Motor neuron (in vitro differentiated cells): ENCODE data around the gene HTR4. TPM values are rescaled to one million over a fixed set of nuclear protein-coding genes. Genes with fewer than 3 reads are reported as not detected.
A peak's percentile ranks its signal among the peaks of the same experiment; 100 is the strongest.

Experiments used
- ATAC-seq, 8 experiments: fragments of 200-7000 bp; cut with Tn5 transposase; replicated peaks in 6 of 8; 2 replicates each; pipeline ENCODE4 v1.8.0; 2021; ENCODE audit warnings: mild to moderate bottlenecking in 8 of 8, moderate library complexity in 8 of 8
- H3K27ac ChIP-seq, 2 donors: fragments of 250-450 bp; sonication (Bioruptor Pico); 2 replicates each; pipeline ENCODE4 v1.9.0; 2021; ENCODE audit warnings: antibody characterized with exemption in 2 of 2, mild to moderate bottlenecking in 2 of 2, moderate library complexity in 1 of 2
- H3K4me1 ChIP-seq, 2 donors: fragments of 250-450 bp; sonication (Bioruptor Pico); replicated peaks in 1 of 2; 2 replicates each; pipeline ENCODE4 v1.6.1; 2021; ENCODE audit warnings: antibody characterized with exemption in 2 of 2, mild to moderate bottlenecking in 2 of 2, moderate library complexity in 1 of 2
- H3K4me3 ChIP-seq, 5 donors: fragments of 250-450 bp; sonication (Bioruptor Pico); 2 replicates each; pipeline ENCODE4 v1.9.0; 2021; ENCODE audit warnings: antibody characterized with exemption in 5 of 5, mild to moderate bottlenecking in 5 of 5, moderate library complexity in 4 of 5
- WGBS, 10 experiments: fragments of 450-650 bp; shearing (Covaris generic); methylation state at CpG; one replicate each; pipeline ENCODE4 v1.0.0; 2022; 5-methylcytosine and 5-hydroxymethylcytosine counted together
- in situ Hi-C, 9 experiments: fragments of 400-800 bp; cut with MboI; loops; one replicate each; pipeline ENCODE4 v1.15.0; 2021; ENCODE audit warnings: low sequenced_read_pairs in 9 of 9, low pct_unique_long_range_greater_than_20kb in 2 of 9; ENCODE audit not compliant: unreplicated experiment in 9 of 9
- total RNA-seq, 8 experiments: library from RNA; unstranded; fragments of 300-600 nt; gene quantifications; 2 replicates each; pipeline versions ENCODE4 v1.2.3 to v1.2.4, GENCODE V29; 2022

HTR4 gene
- under 1 TPM in 6 of 8 experiments, not detected in 2; 0.13 to 0.81 (median 0.19) TPM for total RNA-seq

- peak in 5 of 8 experiments; percentile 19 to 65 (median 30) for ATAC-seq
- H3K4me3 ChIP-seq = peak within 1 kb of the TSS; percentile 11 to 31 (median 14)
- in situ Hi-C loops = no loop called here
- WGBS, 10 experiments = 0 to 100% (median 20%) methylated on average over 1 of the region's 72 CpGs; no CpG with 5 or more reads in 2 of the 10 experiments
- no peak within 1 kb of the TSS for H3K27ac ChIP-seq
- no peaks in the 10 kb centered on the region for H3K4me1 ChIP-seq
Observed at GRCh38 chr5:148653836-148654781, at the start of gene HTR4. TSS of gene HTR4 (minus strand) at chr5:148654527. CDS start at chr5:148637014, 17,513 bp downstream.

DNA sequence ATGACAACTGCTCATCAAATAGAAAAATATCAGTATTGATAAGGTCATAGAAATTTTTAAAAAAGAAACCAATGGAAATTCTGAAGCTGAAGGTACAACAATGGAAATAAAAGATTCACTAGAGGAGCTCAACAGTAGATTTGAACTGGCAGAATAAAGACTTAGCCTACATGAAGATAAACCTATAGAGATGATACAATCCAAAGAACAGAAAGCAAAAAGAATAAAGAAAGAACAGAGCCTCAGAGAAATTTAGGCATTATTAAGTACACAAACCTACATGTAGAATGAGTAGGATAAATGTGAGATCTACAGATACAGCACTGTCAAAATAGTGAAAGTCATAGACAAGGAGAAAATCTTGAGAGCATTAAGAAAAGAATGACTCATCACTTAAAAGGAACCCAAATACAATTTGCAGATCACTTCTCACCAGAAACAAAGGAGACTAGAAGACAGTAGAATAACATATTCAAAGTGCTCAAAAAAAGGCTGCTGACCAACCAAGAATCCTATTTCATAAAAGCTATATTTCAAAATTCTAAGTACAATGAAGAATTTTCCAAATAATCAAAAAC is 47.8 kb upstream of the HTR4 start:
- in situ Hi-C loops = loop anchor here in 2 of 9 experiments (25.0 kb wide), 1 partner anchor 515 kb away; no protein-coding TSS in a partner anchor
- Histone ChIP-seq H3K4me3 (no peak overlapping the region), H3K27ac (no peak overlapping the region), H3K4me1 (no peaks in the 10 kb centered on the region)
- ATAC-seq = peak in 1 of 8 experiments; percentile 20

DNA sequence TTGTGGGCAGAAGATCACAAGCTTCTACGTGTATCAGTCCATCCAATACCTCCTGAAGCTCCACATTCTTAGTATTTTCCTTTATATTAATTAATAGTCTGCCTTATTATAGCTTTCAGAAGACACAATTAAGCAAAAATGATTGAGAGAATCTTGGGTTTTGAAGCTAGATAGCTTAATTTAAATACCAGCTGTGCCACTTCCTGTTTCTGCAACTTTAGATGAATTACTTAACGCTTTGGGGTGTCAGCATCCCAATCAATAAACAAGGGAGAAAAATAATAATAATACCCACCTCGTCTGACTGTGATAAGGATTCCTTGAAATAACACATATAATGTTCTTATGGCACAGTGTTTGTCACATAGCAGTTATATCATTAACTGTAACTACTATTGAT is 44.7 kb upstream of the HTR4 start:
- ATAC-seq = no peak
- no peak overlapping the region for H3K27ac ChIP-seq
- no peak overlapping the region for H3K4me3 ChIP-seq
- no peaks in the 10 kb centered on the region for H3K4me1 ChIP-seq
- 0 to 83% (median 43%) methylated on average over 1 to 3 of the region's 3 CpGs; no CpG with 5 or more reads in 3 of the 10 experiments for WGBS, 10 experiments
- in situ Hi-C loops = loop anchor here in 1 of 9 experiments (25.0 kb wide), 1 partner anchor 237 kb away; no protein-coding TSS in a partner anchor

GRCh38 chr5:148697809-148698196 is 43.5 kb upstream of the HTR4 start:
- Histone ChIP-seq H3K4me3 (no peak overlapping the region), H3K27ac (no peak overlapping the region), H3K4me1 (no peaks in the 10 kb centered on the region)
- no peak for ATAC-seq
- WGBS, 10 experiments = 0 to 67% (median 50%) methylated on average over 1 to 2 of the region's 2 CpGs; no CpG with 5 or more reads in 1 of the 10 experiments
- in situ Hi-C loops = loop anchor here in 1 of 9 experiments (25.0 kb wide), 1 partner anchor 236 kb away; no protein-coding TSS in a partner anchor

DNA sequence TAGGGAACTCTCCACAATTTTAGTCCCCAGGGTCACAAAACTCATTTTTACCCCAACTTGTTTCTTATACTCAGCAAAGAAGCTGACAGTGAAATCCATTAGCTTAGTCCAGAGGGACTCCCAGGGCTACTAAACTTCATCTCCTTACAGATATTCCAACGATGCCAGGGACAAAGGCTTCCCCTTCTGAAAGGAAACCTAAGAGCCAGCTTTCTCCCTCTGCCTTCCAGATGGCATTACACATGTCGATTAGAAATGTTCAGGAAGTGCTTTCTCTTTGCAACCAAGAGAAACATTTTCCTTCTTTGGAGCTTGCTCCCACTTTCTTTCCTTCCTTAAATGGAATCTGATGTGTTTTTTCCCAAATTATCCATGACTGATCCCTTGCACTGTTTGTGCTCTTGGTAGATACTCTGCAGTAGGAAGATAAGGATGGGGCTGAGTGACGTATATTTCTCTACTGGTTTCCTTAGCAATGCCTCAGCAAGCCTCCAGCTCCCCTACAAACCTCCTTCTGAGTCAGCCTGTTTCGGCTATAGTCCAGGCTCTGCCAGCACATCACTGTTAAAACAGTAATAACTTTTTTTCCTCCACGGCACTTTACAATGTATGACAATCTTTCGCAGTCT is 43.0 kb upstream of the HTR4 start:
- Histone ChIP-seq H3K27ac (no peak overlapping the region), H3K4me1 (no peaks in the 10 kb centered on the region), H3K4me3 (no peak overlapping the region)
- ATAC-seq = peak in 2 of 8 experiments; percentile 93 to 100
- WGBS, 10 experiments = 0 to 91% (median 69%) methylated on average over 1 to 6 of the region's 6 CpGs; no CpG with 5 or more reads in 1 of the 10 experiments
- in situ Hi-C loops = loop anchor here in 1 of 9 experiments (25.0 kb wide), 1 partner anchor 235 kb away; no protein-coding TSS in a partner anchor

GRCh38 chr5:148696187-148697036 is 42.1 kb upstream of the HTR4 start:
- Histone ChIP-seq H3K27ac (no peak overlapping the region), H3K4me1 (no peaks in the 10 kb centered on the region), H3K4me3 (no peak overlapping the region)
- WGBS, 10 experiments = 32 to 95% (median 78%) methylated on average over 1 to 3 of the region's 3 CpGs; no CpG with 5 or more reads in 1 of the 10 experiments
- ATAC-seq = no peak
- in situ Hi-C loops = loop anchor here in 1 of 9 experiments (25.0 kb wide), 1 partner anchor 234 kb away; no protein-coding TSS in a partner anchor

DNA sequence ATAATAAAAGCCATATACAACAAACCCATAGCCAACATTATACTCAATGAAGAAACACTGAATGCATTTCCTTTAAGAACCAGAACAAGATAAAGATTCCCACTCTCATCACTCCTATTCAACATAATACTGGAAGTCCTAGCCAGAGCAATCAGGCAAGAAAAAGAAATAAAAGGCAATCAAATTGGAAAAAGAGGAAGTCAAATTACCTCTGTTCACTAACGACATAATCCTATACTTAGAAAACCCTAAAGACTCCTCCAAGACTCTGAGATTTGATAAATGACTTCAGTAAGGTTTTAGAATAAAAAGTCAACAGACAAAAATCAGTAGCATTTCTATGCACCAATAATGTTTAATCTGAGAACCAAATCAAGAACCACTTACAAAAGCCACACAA is 36.6 kb upstream of the HTR4 start:
- in situ Hi-C loops = loop anchor here in 1 of 9 experiments (25.0 kb wide), 1 partner anchor 229 kb away; no protein-coding TSS in a partner anchor
- ATAC-seq = no peak
- no peak overlapping the region for H3K4me3 ChIP-seq
- no peaks in the 10 kb centered on the region for H3K4me1 ChIP-seq
- no peak overlapping the region for H3K27ac ChIP-seq
- WGBS, 10 experiments = 0 to 100% (median 68%) methylated on average over 1 of the region's 1 CpG; no CpG with 5 or more reads in 4 of the 10 experiments

DNA sequence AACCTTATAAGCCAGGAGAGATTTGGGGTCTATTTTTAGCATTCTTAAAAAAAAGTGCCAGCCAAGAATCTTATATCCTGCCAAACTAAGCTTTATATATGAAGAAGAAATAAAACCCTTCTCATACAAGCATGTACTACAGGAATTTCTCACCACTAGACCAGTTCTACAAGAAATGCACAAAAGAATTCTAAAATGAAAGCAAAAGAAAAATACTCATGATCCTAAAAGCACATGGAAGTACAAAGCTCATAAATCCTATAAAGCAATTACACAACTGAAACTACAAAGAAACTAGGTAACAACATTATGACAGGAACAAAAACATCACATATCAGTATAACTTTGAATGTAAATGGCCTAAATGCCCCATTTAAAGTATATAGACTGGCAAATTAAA is 34.5 kb upstream of the HTR4 start:
- in situ Hi-C loops = loop anchor here in 1 of 9 experiments (25.0 kb wide), 1 partner anchor 226 kb away; no protein-coding TSS in a partner anchor

GRCh38 chr5:148687871-148688270 is 33.5 kb upstream of the HTR4 start:
- ATAC-seq = no peak
- Histone ChIP-seq H3K4me1 (no peaks in the 10 kb centered on the region), H3K4me3 (no peak overlapping the region), H3K27ac (no peak overlapping the region)
- in situ Hi-C loops = loop anchor here in 1 of 9 experiments (25.0 kb wide), 1 partner anchor 226 kb away; no protein-coding TSS in a partner anchor
- 67 to 100% (median 92%) methylated on average over 1 to 2 of the region's 2 CpGs; no CpG with 5 or more reads in 1 of the 10 experiments for WGBS, 10 experiments

More for the DNA sequence above, 34.5 kb upstream of the HTR4 start:
- no peak overlapping the region for H3K4me3 ChIP-seq
- H3K27ac ChIP-seq = no peak overlapping the region
- no peaks in the 10 kb centered on the region for H3K4me1 ChIP-seq
- ATAC-seq = no peak

- 0 to 81% (median 31%) methylated on average over 1 to 3 of the region's 3 CpGs; no CpG with 5 or more reads in 5 of the 10 experiments for WGBS, 10 experiments
- ATAC-seq = peak in 3 of 8 experiments; percentile 85 to 94 (median 93)
- Histone ChIP-seq H3K4me3 (no peak overlapping the region), H3K27ac (no peak overlapping the region), H3K4me1 (no peaks in the 10 kb centered on the region)
- in situ Hi-C loops = loop anchor here in 1 of 9 experiments (25.0 kb wide), 1 partner anchor 225 kb away; no protein-coding TSS in a partner anchor
Observed at GRCh38 chr5:148687427-148687826, 33.1 kb upstream of the HTR4 start.

DNA sequence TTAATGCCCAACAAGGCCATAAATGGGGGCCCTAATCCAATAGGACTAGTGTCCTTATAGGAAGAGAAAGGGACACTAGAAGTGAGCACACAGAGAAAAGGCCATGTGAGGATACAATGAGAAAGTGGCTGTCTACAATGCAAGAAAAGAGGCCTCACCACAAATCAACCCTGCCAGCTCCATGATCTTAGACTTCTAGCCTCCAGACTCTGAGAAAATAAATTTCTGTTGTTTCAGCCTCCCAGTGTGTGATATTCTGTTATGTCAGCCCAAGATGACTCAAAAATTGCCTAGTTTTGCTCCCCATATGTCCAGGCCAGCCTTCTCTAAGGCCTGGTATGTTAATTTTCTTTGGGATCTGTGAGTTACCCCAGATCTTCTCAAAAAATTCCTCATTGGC is 32.3 kb upstream of the HTR4 start:
- in situ Hi-C loops = loop anchor here in 1 of 9 experiments (25.0 kb wide), 1 partner anchor 224 kb away; no protein-coding TSS in a partner anchor
- no peak overlapping the region for H3K27ac ChIP-seq
- H3K4me3 ChIP-seq = no peak overlapping the region
- no peak for ATAC-seq
- H3K4me1 ChIP-seq = no peaks in the 10 kb centered on the region
